Left ventricle myocardium inferior (tissue), 1 donor: ENCODE results near the gene DRG2. TPM values are rescaled to one million over a fixed set of nuclear protein-coding genes. Genes with fewer than 3 reads are reported as not detected.
A peak's percentile ranks its signal among the peaks of the same experiment; 100 is the strongest.

ENCODE experiments used
- DNase-seq: peaks from one replicate; pipeline ENCODE4 v3.0.0-alpha.2; 2020
- H3K27ac ChIP-seq: fragments of 200-600 bp; replicated peaks from 2 replicates; pipeline ENCODE4 v1.8.0; 2021
- H3K27me3 ChIP-seq: fragments of 200-600 bp; 2 replicates; pipeline ENCODE4 v1.8.0; 2021; ENCODE audit warnings: low read depth
- H3K36me3 ChIP-seq: fragments of 200-600 bp; 2 replicates; pipeline ENCODE4 v1.8.0; 2021
- H3K4me1 ChIP-seq: fragments of 200-600 bp; 2 replicates; pipeline ENCODE4 v1.8.0; 2021
- H3K4me3 ChIP-seq: fragments of 200-600 bp; 2 replicates; pipeline ENCODE4 v1.8.0; 2021; ENCODE audit warnings: mild to moderate bottlenecking, moderate library complexity
- H3K9me3 ChIP-seq: fragments of 200-600 bp; replicated peaks from 2 replicates; pipeline ENCODE4 v1.8.0; 2021
- CTCF ChIP-seq: fragments of 200-600 bp; IDR thresholded peaks from 2 replicates; pipeline ENCODE4 v1.8.0; 2021; ENCODE audit warnings: antibody characterized with exemption, mild to moderate bottlenecking, borderline replicate concordance
- intact Hi-C: fragments of 100-400 bp; cut with micrococcal nuclease; formaldehyde crosslinking; loops from one replicate; pipeline ENCODE4 v1.11.0; 2022
- total RNA-seq: library from RNA; stranded (reverse); fragmentation: NEBNext Ultra II Directional; extraction: Animal tissue kit (Norgen Biotek cat#: 25700); gene quantifications from one replicate; pipeline ENCODE4 v1.2.1, GENCODE V29; 2021
- donor health status: DM: no; HTN: yes; CAD: no; lungs with severe emphysema.

Gene DRG2
- total RNA-seq, 1 donor from 2014 or later = 20.2 TPM

- H3K4me1 ChIP-seq = peaks cover 10% of the 10 kb centered on the region
- no peak overlapping the region for H3K4me3 ChIP-seq
- peak; percentile 43 for TF ChIP-seq CTCF
- H3K27ac ChIP-seq = no peak overlapping the region
- peaks cover 57% of the 10 kb centered on the region for H3K36me3 ChIP-seq
- no peaks in the 10 kb centered on the region for H3K27me3 ChIP-seq
- intact Hi-C loops = no loop called here
- peak; percentile 74 for DNase-seq
- no peaks in the 10 kb centered on the region for H3K9me3 ChIP-seq
Observed at GRCh38 chr17:18093616-18094408, 6.1 kb downstream of the DRG2 start.

- intact Hi-C loops = no loop called here
- DNase-seq = no peak
- no peak for TF ChIP-seq CTCF
- Histone ChIP-seq H3K27ac (no peak overlapping the region), H3K27me3 (no peaks in the 10 kb centered on the region), H3K36me3 (peaks cover 61% of the 10 kb centered on the region), H3K9me3 (no peaks in the 10 kb centered on the region), H3K4me3 (no peak overlapping the region), H3K4me1 (peaks cover 7% of the 10 kb centered on the region)
Observed at GRCh38 chr17:18094409-18094807, 6.7 kb downstream of the DRG2 start.

GRCh38 chr17:18099516-18099915 is 11.8 kb downstream of the DRG2 start:
- H3K9me3 ChIP-seq = no peaks in the 10 kb centered on the region
- H3K4me1 ChIP-seq = no peaks in the 10 kb centered on the region
- H3K27ac ChIP-seq = no peak overlapping the region
- no peak for TF ChIP-seq CTCF
- no peaks in the 10 kb centered on the region for H3K27me3 ChIP-seq
- H3K4me3 ChIP-seq = no peak overlapping the region
- intact Hi-C loops = no loop called here
- peaks cover 73% of the 10 kb centered on the region for H3K36me3 ChIP-seq
- no peak for DNase-seq

GRCh38 chr17:18100616-18101015 is 12.9 kb downstream of the DRG2 start:
- H3K27me3 ChIP-seq = no peaks in the 10 kb centered on the region
- H3K27ac ChIP-seq = no peak overlapping the region
- peaks cover 69% of the 10 kb centered on the region for H3K36me3 ChIP-seq
- no peak overlapping the region for H3K4me3 ChIP-seq
- no peak for TF ChIP-seq CTCF
- H3K9me3 ChIP-seq = no peaks in the 10 kb centered on the region
- no peak for DNase-seq
- no peaks in the 10 kb centered on the region for H3K4me1 ChIP-seq
- intact Hi-C loops = no loop called here

- H3K27me3 ChIP-seq = no peaks in the 10 kb centered on the region
- intact Hi-C loops = no loop called here
- H3K27ac ChIP-seq = no peak overlapping the region
- H3K9me3 ChIP-seq = no peaks in the 10 kb centered on the region
- DNase-seq = no peak
- TF ChIP-seq CTCF = no peak
- H3K4me1 ChIP-seq = no peaks in the 10 kb centered on the region
- H3K36me3 ChIP-seq = peaks cover 61% of the 10 kb centered on the region
- no peak overlapping the region for H3K4me3 ChIP-seq
Observed at GRCh38 chr17:18101828-18102227, 14.1 kb downstream of the DRG2 start.
